ENCODE measurements around the gene SOX30. TPM values are rescaled to one million over a fixed set of nuclear protein-coding genes. Genes with fewer than 3 reads are reported as not detected.
"Not testable (repeated sequence)": the region's sequence is repeated elsewhere in the genome, so short reads cannot be mapped to it uniquely, and the experiment has no call there.

SOX30 gene
- total RNA-seq, result not detected in 2 replicates

DNA sequence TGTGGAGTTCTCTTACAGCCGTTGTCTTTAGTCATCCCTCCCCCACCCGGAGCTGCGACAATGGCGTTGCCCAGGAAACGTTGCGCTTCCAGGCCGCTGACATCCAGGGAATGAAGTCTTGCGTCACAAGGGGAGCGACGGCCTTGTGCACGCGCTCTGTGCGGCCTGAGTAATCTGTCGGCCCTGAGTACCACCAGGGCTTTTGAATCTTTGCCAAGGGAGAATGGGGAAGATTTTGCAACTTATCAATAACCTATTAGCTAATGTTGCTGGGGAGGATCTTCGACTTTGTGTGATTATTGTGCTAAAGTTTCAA, at the start of gene SOX30:
TSS of gene SOX30 (minus strand) at position 62 of the 316 bp plus-strand sequence. CDS start 360 bp downstream, outside the sequence.
- no peak for DNase-seq (ENCODE audit: low read depth in 2 of 2)

DNA sequence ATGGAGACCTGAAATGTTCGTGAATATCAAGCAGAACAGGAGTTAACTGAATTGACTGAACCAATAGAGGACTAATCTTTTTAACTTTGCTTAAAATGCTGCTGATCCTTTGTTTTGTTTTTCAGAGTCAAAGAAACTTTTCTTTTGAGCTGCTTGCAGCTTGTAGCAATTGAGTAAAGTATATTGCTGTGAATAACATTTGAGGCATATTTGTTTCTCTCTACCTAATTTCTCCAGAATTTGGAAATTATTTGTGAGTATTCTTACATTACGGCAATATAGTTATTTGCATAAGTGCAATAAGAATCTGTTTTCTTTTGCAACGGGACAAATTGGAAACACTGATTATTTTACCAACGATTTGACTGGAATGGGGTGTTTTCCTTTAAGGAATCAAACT, 46.4 kb upstream of the SOX30 start:
- DNase-seq (ENCODE audit: low read depth in 2 of 2), result not testable (repeated sequence)

DNA sequence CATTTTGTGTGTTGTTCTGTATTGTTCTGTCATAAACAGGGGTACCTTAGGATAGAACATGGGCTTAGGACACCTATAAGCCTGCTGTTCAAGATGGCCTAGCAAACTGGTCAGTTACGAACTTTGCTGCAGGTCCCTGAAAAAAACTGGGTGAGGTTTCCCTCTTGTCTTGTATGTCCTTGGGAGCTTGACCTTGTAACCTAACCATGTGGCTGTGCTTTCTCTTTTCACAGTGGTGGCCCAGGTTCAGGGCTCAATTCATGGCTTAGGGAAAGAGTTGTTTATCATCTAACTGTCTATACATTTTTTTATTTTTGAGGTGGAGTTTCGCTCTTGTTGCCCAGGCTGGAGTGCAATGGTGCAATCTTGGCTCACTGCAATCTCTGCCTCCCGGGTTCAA, 43.9 kb upstream of the SOX30 start:
- DNase-seq (ENCODE audit: low read depth in 2 of 2), result not testable (repeated sequence)

DNA sequence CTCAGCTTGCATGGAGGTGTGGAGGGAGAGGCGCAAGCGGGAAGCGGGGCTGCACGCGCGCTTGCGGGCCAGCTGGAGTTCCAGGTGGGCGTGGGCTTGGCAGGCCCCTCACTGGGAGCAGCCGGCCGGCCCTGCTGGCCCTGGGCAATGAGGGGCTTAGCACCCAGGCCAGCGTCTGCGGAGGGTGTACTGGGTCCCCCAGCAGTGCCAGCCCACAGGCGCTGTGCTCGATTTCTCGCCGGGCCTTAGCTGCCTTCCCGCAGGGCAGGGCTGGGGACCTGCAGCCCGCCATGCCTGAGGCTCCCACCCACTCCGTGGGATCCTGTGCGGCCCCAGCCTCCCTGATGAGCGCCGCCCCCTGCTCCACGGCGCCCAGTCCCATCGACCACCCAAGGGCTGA, 41.6 kb upstream of the SOX30 start:
- DNase-seq (ENCODE audit: low read depth in 2 of 2), result not testable (repeated sequence)

DNA sequence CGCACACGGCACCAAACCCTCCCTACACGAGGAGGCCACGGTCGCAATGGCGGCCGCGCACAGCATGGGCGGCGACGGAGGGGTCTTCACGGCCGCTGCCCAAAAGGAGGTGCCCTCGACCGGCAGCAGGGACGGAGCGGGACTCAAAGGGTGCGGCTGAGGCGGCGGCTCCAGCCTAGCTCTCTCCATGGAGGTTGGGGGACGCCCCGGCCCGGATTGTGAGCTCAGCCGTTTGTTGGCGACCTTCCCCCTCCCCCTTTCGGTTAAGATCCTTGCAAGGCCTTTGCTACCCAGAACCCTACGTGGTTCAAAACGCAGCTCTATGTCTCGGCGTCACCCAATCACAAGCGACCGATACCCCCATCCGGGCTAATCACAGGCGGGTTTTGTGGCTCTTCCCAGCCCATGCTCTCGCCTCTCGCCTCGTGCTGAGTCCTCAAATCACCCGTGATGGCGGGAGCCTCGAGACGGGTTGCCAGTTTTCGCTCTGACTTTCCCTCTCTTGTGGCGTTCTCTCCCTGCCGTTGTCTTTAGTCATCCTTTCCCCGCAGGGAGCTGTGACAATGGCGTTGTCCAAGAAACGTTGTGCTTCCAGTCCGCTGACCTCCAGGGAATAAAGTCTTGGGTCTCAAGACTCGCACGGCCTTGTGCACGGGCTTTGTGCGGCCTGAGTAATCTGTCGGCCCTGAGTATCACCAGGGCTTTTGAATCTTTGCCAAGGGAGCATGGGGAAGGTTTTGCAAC, 38.6 kb upstream of the SOX30 start:
- no peak for DNase-seq (ENCODE audit: low read depth in 2 of 2)

DNA sequence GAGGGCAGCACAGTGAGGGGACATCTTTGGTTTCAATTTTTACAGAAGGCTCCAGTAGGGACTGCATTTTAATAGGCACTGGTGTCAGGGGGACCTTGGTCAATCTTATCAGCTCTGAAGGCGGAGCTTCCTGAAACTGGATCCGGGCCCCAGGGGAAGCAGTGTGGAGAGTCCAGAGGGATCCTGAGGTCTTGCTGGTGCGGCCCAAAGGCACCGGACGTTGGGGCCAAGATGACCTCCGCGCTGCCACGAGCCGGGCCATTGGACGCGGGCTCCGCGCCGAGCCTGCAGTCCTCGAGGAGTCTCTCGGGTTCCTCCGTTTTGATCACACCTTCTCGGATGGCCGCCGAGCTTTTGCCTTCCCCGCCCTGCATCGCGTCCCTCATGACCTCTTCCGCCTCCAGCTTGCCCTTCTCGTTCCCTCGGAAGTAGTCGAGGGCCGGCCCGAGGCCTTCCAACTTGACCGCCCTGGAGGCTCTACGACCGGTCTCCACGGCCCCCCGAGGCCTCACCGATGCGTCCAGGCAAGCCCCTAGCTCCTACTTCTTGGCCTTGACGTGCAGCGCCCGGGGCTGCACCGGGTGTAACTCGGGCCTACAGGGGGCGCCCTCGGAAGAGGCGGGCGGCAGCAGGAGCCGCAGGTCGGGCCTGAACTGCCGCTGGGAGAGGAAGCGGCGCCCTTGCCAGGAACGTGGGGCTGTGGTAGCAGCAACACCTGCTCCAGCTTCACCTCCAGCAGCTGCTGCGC, 37.9 kb upstream of the SOX30 start:
- DNase-seq (ENCODE audit: low read depth in 2 of 2), result no peak

DNA sequence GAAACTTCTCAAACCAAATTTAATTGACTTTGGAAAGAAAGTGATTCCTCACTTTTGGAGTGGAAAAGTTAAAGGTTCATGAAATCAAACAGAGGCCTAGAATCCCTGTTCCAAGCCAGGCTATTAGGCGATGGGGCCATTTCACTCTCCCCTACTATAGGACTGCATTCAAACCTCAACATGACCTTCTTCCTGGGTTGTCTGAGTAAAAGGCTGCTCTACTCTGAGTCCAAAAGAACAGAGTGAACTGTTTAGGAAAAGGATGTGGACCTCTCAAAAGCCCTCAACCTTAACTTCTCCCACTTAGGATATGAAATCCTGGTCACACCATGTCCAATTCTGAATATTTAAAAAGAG, 34.9 kb upstream of the SOX30 start:
- DNase-seq (ENCODE audit: low read depth in 2 of 2), result no peak

DNA sequence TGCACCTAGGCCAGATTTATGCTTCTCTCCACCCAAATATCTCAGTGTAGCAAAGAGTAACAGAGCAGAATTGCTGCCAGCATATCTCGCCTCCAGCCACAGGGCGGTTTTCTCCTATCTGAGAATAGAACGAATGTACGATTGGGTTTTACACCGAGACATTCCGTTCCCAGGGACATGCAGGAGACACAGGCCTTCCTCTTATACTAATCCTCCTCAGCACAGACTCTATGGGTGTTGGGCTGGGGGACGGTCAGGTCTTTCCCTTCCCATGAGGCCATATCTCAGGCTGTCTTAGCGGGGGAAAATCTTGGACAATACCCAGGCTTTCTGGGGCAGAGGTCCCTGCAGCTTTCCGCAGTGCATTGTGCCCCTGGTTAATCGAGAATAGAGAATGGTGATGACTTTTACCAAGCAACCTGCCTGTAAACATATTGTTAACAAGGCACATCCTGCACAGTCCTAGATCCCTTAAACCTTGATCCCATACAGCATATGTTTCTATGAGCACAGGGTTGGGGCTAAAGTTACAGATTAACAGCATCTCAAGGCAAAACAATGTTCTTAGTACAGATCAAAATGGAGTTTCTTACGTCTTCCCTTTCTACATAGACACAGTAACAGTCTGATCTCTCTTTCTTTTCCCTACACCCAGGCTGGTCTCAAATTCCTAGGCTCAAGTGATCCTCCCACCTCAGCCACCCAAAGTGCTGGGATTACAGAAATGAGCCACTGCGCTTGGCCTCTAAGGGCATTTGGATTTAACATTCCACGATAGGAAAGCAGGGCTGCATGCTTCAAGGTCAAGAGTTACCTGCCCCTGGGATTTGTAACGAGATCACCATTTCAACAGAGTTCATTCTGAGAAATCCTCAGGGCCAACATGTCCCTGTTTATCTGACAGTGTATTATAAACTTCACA, 34.3 kb upstream of the SOX30 start:
- DNase-seq (ENCODE audit: low read depth in 2 of 2), result not testable (repeated sequence)

DNA sequence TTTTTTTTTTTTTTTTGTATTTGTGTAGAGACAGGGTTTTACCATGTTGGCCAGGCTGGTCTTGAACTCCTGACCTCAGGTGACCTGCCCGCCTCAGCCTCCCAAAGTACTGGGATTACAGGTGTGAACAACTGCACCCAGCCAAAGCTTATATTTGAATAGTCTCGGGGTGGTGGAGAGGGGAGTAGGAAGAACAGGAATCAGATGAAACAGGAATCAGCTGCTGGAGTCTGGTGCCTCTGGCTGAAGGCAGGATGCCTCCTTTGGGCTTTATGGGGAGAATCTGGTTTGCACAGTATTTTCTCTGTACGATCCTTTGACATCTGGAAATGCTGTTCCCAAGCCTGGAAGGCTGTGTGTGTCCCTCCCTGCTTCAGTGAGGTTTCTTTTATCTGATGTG, 30.0 kb upstream of the SOX30 start:
- no peak for DNase-seq (ENCODE audit: low read depth in 2 of 2)

DNA sequence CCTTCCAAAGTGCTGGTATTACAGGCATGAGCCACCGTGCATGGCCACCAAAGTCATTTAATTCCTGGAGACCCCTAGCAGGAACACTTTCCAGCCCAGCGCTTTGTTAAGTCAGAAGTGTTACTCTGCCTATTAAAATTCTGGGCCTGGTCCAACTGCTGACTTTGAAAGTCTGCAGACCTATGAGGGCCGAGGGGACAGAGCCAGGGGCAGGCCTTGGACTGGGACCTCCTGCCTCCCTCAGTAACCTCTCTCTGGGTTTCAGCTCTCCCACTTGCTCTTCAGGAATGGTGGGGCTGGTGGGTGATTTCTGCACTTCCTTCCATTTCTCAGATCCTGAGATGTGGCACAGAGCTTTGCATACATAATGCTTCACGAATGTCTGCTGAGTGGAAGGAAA, 28.8 kb upstream of the SOX30 start:
- no peak for DNase-seq (ENCODE audit: low read depth in 2 of 2)

DNA sequence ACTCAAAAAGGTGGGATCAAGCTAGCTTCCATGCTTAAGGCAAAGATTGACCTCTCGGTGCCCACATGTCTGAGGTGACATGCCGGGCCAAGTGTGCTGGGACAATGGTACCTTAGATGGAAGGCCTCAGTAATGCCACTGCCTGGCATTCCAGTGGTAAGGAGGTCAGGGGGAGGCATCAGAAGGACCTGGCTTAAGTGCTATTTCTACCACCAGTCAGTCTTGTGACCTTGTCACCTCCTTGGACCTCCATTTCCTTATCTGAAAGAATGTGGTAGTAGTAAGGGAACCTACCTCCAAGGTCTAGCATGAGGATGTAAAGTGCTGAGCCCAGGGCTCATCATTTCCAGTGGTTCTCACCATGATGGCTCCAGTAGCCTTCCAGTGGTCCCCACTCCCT, 28.0 kb upstream of the SOX30 start:
- no peak for DNase-seq (ENCODE audit: low read depth in 2 of 2)

DNA sequence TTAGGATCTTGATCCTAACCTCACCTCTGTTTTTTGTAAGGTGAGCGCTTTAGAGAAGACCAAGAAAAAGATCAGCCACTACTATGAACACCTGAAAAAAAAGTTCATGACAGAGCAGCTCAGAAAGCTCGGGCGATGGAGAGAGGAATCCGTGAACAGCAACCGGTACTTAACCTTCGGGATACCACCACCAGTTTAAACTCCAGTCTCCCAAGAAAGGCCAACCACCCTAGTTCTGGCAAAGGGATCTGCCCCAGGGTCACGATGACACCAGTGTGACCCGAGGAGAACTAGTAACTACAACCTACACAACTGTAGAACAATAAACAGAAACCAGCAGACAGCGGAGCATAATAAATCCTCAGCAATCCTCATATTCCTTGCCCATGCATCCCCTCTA, 27.6 kb upstream of the SOX30 start:
- no peak for DNase-seq (ENCODE audit: low read depth in 2 of 2)

DNA sequence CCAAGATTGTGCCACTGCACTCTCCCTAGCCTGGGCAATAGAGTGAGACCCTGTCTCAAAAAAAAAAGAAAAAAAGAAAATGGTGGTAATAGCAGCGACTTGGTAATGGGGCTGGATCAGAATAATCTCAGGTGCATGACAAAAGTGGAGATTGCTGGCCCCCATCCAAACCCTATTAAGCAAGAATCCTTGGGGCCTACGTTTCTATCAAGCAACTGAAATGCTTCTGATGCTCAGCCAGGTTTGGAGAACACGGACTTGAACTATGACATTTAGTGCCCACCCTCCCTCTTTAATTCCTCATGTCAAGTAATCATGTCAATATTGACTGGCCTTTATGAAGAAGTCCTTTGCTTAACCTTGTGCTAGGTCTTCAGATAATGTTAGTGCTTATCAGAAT, 25.7 kb upstream of the SOX30 start:
- DNase-seq (ENCODE audit: low read depth in 2 of 2), result no peak

DNA sequence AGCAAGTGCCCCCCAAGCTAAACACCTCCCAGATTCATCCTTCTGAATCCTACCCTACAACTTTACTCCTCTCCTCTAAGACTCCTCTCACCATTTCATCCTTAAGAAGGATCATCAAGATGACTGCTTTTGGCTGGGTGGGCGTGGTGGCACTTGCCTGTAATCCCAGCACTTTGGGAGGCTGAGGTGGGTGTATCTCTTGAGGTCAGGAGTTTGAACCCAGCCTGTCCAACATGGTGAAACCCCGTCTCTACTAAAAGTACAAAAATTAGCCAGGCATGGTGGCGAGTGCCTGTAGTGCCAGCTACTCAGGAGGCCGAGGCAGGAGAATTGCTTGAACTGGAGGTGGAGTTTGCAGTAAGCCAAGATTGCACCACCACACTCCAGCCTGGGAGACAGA, 22.1 kb upstream of the SOX30 start:
- not testable (repeated sequence) for DNase-seq (ENCODE audit: low read depth in 2 of 2)

DNA sequence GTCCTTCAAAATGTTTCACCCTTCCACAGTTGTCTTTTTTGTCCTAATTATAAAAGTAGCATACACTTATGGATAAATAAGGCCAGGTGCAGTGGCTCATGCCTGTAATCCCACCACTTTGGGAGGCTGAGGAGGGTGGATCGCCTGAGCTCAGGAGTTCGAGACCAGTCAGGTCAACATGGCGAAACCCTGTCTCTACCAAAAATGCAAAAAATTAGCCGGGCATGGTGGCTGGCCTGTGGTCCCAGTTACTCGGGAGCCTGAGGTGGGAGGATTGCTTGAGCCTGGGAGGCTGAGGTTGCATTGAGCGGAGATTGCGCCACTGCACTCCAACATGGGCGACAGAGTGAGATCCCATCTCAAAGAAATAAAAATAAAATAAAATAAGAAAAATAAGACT, 20.7 kb upstream of the SOX30 start:
- DNase-seq (ENCODE audit: low read depth in 2 of 2), result no peak

DNA sequence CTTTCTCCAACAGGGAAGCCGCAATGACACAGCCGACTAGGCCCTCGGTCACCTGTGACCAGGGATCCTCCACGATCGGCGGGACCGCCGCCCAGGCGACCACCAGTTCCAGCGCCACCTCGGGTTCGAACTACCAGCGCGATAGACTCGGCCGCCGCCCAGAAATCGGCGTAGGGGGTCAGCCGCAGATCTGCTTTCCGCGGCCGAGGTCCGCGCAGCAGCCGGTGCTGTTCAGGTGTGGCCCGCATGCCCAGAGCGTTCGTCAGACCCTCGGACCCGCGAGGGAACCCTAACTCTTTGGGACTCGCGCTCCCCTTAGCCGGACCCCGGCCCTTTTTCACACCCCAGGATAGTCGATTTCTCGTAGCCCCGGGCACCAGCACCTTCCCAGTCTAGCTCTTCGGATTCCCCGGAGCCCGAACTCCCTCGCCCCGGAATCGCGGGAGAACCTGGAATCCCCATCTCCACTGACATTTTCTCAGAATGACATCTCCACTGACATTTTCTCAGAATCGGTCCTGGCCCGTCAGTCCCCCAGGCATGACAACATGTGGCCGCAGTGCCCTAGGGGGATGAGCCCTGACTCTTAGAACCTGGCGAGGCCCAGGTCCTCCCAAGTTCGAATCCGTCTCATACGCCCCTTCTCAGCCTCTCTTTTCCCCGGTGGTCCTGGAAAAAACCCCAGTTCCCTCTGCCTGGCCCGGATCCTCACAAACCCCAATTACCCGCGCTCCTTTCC, 19.5 kb upstream of the SOX30 start:
- no peak for DNase-seq (ENCODE audit: low read depth in 2 of 2)

DNA sequence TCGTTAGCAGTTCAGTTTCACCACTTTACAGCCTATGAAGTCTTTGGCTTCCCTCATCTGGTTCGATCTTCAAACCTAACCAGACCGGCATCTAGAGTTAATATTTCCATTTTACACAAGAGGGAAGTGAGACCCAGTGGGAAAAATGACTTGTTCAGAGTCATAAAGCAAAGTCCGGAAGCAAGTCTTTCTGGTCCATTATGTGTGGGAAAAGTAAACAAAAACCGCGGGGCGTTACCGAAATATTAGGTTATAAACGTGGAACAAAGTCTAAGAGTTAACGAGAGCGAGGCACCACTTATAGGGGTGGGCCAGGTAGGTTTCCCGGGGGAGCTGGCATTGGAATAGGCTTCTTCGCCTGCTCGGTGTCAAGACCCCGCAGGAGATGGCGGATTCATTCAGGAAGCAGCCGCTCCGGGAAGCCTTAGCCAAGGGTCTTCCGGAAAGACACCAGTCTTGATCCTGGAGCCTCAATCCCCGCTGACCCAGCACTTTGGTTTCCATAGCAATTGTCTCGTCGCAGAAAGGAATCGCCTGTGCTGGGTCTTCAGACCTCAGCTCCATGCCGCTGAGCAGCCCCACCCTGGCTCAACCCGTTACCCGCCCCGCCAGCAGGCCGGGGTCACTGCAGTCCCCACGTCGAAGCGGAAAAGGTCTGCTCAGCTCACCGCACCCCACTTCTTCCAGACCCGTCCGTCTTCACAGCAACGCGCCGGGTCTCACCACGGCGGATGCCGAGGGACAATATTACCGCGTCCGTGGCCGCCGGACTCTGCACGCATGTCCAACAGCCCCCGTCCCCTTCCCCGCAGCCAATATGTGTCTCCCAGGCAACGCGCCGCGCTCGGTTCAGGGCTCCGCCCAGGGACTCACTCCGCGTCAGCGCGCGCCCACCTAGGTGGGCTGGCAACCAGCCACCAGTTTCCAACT, 18.7 kb upstream of the SOX30 start, which contains the start of gene C5orf52:
TSS of gene C5orf52 (plus strand) at position 872 of the 930 bp plus-strand sequence. CDS start 82 bp downstream, outside the sequence.
- peak; percentile 53 to 78 for DNase-seq (ENCODE audit: low read depth in 2 of 2)

DNA sequence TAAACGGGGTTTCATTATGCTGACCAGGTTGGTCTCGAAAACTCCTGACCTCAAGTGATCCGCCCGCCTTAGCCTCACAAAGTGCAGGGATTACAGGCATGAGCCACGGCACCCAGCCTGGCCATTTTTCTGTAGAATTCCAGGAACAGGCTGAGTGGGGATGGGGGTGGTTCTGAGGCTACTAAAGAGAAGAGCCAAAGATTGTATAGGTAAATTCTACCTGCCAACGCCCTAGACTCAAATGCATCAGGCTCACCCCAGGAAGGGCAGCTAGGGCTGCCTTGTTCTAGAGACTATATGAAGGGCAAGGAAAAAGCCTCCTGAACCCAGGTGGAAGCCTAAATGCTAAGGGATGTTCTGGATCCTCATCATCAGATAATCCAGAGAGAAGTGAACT, 17.5 kb upstream of the SOX30 start:
- DNase-seq (ENCODE audit: low read depth in 2 of 2), result no peak

DNA sequence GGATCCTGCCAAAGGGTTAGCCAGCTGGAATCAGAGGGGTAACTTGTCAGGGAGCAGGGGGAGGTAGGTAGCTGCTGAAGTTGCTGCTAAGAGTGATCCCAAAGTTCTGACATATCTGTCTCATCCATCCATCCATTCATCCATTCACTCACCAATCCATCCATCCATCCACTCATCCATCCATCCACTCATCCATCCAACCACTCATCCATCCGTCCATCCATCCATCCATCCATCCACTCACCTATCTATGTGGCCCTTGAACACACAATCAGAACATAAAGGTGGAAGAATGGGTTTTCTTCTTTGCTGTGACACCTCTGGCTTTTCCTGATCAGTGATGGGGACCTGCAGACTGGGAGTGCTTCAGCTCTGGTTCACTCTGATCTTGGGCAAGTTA, 16.1 kb upstream of the SOX30 start:
- DNase-seq (ENCODE audit: low read depth in 2 of 2), result no peak

DNA sequence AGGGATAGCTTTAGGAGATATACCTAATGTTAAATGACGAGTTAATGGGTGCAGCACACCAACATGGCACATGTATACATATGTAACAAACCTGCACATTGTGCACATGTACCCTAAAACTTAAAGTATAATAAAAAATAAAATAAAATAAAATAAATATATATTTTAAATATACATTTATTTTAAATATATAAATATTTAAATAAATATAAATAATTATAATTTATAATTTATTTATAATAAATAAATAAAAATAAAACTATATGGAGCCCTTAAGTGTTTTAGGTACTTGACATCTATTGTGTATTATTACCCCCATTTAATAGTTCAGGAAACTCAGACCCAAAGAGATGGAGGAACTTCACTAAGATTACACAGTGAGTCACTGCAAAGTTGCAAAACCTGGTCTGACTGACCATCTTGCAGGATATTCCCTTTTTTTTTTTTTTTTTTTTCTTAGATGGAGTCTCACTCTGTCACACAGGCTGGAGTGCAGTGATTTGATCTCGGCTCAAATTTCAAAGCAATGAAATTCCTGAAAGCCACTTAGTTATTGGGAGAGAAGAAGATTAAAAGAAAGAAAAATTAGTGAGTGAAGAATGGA, 13.3 kb upstream of the SOX30 start:
- DNase-seq (ENCODE audit: low read depth in 2 of 2), result peak in 1 of 2 donors; percentile 48

All from lung microvascular endothelial cell (primary cell).